ENCODE data around the gene DNMT3A. TPM values are rescaled to one million over a fixed set of nuclear protein-coding genes. Genes with fewer than 3 reads are reported as not detected.

DNMT3A gene
- total and polyA plus RNA-seq, 2 of the 8 experiments (the other 6 are each of a cell fraction or from before 2014, with no cell fraction given), result 33.6 to 178 TPM

DNA sequence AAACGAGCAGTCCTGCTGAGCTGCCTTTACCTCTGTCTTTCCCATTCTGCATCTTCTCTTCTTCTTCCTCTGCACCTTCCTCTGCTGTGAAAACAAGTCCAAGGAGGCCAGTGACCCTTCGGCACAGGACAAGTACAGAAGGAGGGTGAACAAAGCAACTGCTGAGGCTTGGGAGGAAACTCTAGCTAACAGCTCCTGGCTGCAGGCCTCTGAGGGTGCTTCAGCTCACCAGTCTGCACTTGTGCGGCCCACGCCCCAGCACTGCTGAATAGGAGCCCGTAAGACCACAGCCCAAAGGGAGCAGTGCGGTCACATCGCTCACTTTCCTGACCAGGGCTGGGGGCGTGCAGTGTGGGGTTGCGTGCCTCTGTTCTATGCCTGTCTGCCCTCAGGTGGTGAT lies 42.1 kb upstream of the DNMT3A start:
- no peak overlapping the region for H3K4me3 ChIP-seq (ENCODE audit: extremely low read depth in 1 of 4, insufficient read depth in 2 of 4, low read depth in 3 of 4, low read length in 4 of 4)
- H3K4me2 ChIP-seq (ENCODE audit: insufficient read depth in 1 of 2, low read depth in 2 of 2, low read length in 2 of 2), result no peak overlapping the region
- H4K91ac ChIP-seq (replicated peaks; ENCODE audit: insufficient read length, low read length), result no peak overlapping the region
- H2BK5ac ChIP-seq (ENCODE audit: low read depth, low read length), result no peak overlapping the region
- H2AK5ac ChIP-seq (ENCODE audit: low read depth, low read length), result no peak overlapping the region
- H2BK20ac ChIP-seq (ENCODE audit: low read length), result no peak overlapping the region
- H2AFZ ChIP-seq (ENCODE audit: low read length), result no peak overlapping the region
- H3K23ac ChIP-seq (ENCODE audit: insufficient read length), result no peak overlapping the region
- peak in 1 of 2 experiments; percentile 43 for DNase-seq (ENCODE audit: low read depth in 1 of 2, low spot score in 2 of 2)
- no peak overlapping the region for H2BK15ac ChIP-seq (ENCODE audit: low read length)
- FAIRE-seq, result no peak
- H3K27ac ChIP-seq (ENCODE audit: low read depth, low read length), result no peak overlapping the region
- no peaks in the 10 kb centered on the region for H4K20me1 ChIP-seq (replicated peaks in 1 of 2; ENCODE audit: control insufficient read depth in 1 of 2, insufficient read depth in 2 of 2, low read length in 2 of 2)
- no peak overlapping the region for H3K18ac ChIP-seq (ENCODE audit: extremely low read depth, low read length)
- no peak overlapping the region for H3K56ac ChIP-seq (replicated peaks; ENCODE audit: insufficient read length, low read depth, low read length)
- peaks cover 0 to 3% (median 0%) of the 10 kb centered on the region in 4 experiments; a peak in 1 of 7 replicates for H3K4me1 ChIP-seq (replicated peaks in 1 of 4; ENCODE audit: control insufficient read depth in 3 of 4, insufficient read depth in 4 of 4, low read length in 3 of 4)
- H4K8ac ChIP-seq (ENCODE audit: extremely low read depth, insufficient read depth, low read length), result no peak overlapping the region
- H2BK120ac ChIP-seq (replicated peaks; ENCODE audit: low read depth, low read length), result no peak overlapping the region
- POLR2A ChIA-PET (ENCODE audit: partially characterized antibody), result no interaction called here
- WGBS, 2 experiments (ENCODE audit: extremely low coverage in 1 of 2, insufficient coverage in 1 of 2, insufficient read length in 1 of 2, insufficient replicate concordance in 2 of 2, low coverage in 1 of 2, low lambda C conversion rate in 2 of 2, missing lambda C conversion rate in 1 of 2), result 88% methylated on average over 9 of the region's 9 CpGs; no CpG with 5 or more reads in 1 of the 2 experiments
- no peak overlapping the region for H3K4ac ChIP-seq (replicated peaks; ENCODE audit: insufficient read length, low read depth, low read length)
- H3K36me3 ChIP-seq (ENCODE audit: control insufficient read depth in 2 of 4, insufficient read depth in 4 of 4, low read length in 3 of 4), result peaks cover 0 to 2% (median 0%) of the 10 kb centered on the region in 4 experiments; a peak in 1 of 8 replicates
- no peaks in the 10 kb centered on the region for H3K9me3 ChIP-seq (ENCODE audit: insufficient read depth in 2 of 2, low read depth in 1 of 2, low read length in 1 of 2)
- H3K27me3 ChIP-seq (replicated peaks in 1 of 4; ENCODE audit: control insufficient read depth in 3 of 4, extremely low read depth in 1 of 4, insufficient read depth in 3 of 4, low read length in 3 of 4), result no peaks in the 10 kb centered on the region; a peak in 1 of 7 replicates
- H3K79me2 ChIP-seq (ENCODE audit: control insufficient read depth in 1 of 2, insufficient read depth in 2 of 2, low read length in 2 of 2), result no peaks in the 10 kb centered on the region
- CTCF ChIA-PET (ENCODE audit: partially characterized antibody), result interaction anchor here (1.0 to 6.6 kb wide), 6 partner anchors 7 to 74 kb away, joined by 3 to 39 read pairs (median 4); no protein-coding TSS in a partner anchor
- H3K14ac ChIP-seq (ENCODE audit: insufficient read length), result no peak overlapping the region
- no peak overlapping the region for H2BK12ac ChIP-seq (ENCODE audit: low read depth, low read length)
- peak overlapping the region in 1 of 4 experiments; percentile 10; a peak in 1 of 7 replicates for H3K9ac ChIP-seq (replicated peaks in 1 of 4; ENCODE audit: extremely low read depth in 1 of 4, low read depth in 3 of 4, low read length in 3 of 4)
- no peak overlapping the region for H4K5ac ChIP-seq (ENCODE audit: insufficient read length, low read depth, low read length)
- no peaks in the 10 kb centered on the region for H3K23me2 ChIP-seq (ENCODE audit: low read depth, low read length)
- no peaks in the 10 kb centered on the region for H3K79me1 ChIP-seq (ENCODE audit: low read depth, low read length)
- no peak for TF ChIP-seq HDAC2 (IDR thresholded peaks at IDR 0.05; ENCODE audit: borderline replicate concordance in 1 of 2, low read depth in 2 of 2, low read length in 2 of 2)
- TF ChIP-seq PHF8 (conservative IDR thresholded peaks at IDR 0.05; ENCODE audit: low read depth, low read length), result no peak
- TF ChIP-seq YY1 (IDR thresholded peaks at IDR 0.05; ENCODE audit: low read depth, low read length), result no peak
- TF ChIP-seq ZNF274 (IDR thresholded peaks at IDR 0.05; ENCODE audit: borderline replicate concordance, extremely low read depth, low read length), result no peak
- TF ChIP-seq KDM5A (IDR thresholded peaks at IDR 0.05; ENCODE audit: low read length), result no peak
- TF ChIP-seq GTF2F1 (IDR thresholded peaks at IDR 0.05; ENCODE audit: borderline replicate concordance, low read depth, low read length), result no peak
- TF ChIP-seq CHD1 (IDR thresholded peaks at IDR 0.05; ENCODE audit: low read depth, low read length), result no peak
- no peak for TF ChIP-seq SRF (IDR thresholded peaks at IDR 0.05; ENCODE audit: low read depth, low read length)
- TF ChIP-seq RBBP5 (IDR thresholded peaks at IDR 0.05; ENCODE audit: borderline replicate concordance, low read depth, low read length), result no peak
- no peak for TF ChIP-seq CBX8 (IDR thresholded peaks at IDR 0.05; ENCODE audit: borderline replicate concordance, low read depth, low read length)
- TF ChIP-seq SIRT6 (IDR thresholded peaks at IDR 0.05; ENCODE audit: low read length), result no peak
- TF ChIP-seq POU5F1 (IDR thresholded peaks at IDR 0.05; ENCODE audit: low read depth, low read length), result no peak
- no peak for TF ChIP-seq SAP30 (IDR thresholded peaks at IDR 0.05; ENCODE audit: insufficient read depth, insufficient replicate concordance, low read length)
- no peak for TF ChIP-seq JUN (IDR thresholded peaks at IDR 0.05; ENCODE audit: low read depth, low read length)
- no peak for TF ChIP-seq TBP (IDR thresholded peaks at IDR 0.05; ENCODE audit: low read depth, low read length)
